ENCODE results near the gene IGSF3.
"Not testable (repeated sequence)": the region's sequence is repeated elsewhere in the genome, so short reads cannot be mapped to it uniquely, and the experiment has no call there.

Gene IGSF3

DNA sequence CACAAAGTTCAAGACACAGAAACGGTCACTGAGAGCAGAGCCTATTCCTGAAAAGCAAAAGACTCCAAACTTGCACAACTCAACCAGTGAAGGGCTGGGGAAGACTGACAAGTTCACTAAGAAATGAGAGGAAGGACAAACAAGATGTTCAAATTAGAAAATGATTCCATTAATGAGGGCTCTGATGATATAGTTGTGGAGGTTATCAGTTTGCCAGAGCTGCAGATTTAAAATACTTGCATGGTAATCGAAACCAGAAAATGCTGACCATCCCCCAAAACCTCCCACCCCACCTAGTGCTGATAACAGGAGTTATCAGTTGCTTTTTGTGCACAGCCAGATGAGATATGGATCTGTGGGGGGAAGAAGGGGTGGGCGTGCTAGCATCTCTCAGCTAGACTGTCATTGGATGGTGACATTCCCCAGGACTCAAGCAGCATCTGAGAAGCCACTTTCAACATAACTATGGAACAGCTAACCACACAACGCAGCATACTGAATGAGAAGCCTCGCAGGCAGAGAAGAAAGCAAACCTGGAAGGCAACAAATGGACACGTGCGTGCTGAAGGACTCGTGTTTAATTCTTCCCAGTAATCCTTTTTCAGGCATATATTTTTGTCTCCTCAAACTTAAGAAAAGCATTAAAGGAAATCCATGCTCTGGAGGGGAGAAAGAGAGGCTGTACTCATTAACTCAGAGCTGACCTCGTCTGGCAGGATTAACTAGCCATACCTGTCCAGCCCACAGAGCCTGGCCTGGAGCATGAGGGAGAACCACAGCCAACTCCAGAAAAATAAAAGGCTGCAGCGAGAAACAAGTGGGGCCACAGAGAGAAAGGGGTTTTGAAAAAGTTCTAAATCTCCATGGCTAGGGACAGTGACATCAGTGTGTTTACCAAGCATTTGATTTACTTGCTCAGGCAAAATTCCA, 35.3 kb downstream of the IGSF3 start:
- not testable (repeated sequence) for DNase-seq

DNA sequence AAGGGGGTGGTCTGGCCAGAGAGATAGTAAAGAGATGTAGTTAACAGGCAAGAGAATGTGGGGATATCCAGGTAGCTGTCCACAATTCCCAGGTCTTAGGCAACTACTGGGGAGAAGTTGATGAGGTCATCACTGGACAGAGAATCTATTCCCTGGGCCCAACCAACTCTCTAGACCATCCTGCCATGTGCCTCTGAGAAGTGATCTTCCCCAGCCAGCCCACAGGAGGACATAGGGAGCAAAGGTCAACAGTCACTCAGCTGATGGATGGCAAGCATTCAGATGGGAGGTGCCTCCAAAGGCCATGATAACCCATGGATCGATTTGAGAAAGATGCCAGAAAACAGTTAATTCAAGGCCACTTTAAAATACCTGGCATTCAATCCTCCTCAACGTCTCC, 36.0 kb downstream of the IGSF3 start:
- not testable (repeated sequence) for DNase-seq

DNA sequence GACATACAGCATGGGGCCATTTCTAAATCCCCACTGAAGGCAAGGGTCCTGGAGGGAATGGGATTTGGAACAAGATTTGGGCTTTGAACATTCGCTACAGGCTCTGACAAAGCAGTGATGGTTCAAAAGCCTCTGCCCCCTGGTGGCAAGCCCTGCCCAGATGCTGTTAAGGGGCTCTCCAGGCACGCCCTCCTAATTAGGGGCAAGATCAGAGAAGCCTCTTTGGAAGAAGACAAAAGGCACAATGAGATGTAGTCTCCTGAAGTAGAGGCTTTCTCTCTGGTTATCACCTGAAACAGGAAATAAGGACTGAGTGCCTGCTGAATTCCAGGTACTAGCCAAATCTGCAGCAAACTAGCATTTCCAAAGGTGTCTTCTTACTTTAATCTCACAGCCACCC, 37.5 kb downstream of the IGSF3 start:
- DNase-seq = not testable (repeated sequence)

DNA sequence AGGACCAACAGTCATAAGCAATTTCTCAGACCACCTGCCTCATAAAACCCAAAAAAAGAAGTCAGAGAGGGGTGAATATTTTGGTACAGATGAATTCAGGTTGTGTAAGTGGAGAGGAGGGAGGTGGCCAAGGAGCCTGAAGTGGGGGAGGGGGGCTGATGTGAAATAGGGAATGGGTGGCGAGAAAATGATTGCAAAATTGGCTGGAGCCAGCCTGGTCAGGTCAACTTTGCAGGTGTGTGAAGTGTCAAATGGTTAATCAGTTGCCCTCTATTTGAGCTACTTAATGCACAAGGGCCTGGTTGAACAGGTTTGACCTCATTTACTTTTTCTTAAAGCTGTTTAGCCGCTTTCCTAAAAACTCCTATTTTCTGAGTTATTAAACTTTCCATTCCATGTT, 38.1 kb downstream of the IGSF3 start:
- DNase-seq = not testable (repeated sequence)

DNA sequence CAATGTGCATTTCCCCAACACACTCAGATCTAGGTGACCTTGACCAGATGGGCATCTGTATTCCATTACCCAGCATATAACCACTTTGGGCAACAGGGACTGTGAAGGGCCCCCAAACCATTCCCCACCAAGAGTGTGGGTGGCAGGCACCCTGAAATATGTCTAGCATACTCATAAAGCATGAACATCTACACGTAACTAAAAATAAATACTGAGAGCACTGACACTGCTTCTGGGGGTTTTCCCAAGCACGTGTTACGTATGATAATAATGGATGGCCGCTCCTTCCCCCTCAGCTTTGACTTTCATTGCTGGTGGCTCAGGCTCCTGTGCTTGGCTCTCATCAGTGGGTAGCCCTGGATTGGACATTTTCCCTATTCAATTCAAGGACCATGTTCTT, 39.1 kb downstream of the IGSF3 start:
- no peak for DNase-seq

DNA sequence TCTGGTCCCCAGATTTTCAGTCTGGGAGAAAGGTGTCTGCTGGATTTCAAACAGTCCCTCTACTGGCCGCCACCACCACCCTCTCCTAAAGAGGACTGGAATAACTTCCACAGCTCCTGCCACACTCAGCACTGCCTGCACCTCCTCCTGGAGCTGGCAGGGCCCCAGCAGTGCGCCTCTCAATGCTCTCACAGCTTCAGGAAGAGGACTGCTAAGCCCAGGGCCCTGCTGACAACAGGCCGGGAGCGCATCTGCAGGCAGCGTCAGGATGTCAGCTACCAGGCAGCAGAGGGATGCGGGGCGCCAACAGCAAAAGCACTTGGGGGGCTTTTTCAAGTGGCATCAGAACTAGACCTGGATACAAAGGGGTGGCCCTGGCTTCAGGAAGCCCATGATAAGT, 40.2 kb downstream of the IGSF3 start:
- peak in 1 of 56 donors; percentile 2 for DNase-seq

DNA sequence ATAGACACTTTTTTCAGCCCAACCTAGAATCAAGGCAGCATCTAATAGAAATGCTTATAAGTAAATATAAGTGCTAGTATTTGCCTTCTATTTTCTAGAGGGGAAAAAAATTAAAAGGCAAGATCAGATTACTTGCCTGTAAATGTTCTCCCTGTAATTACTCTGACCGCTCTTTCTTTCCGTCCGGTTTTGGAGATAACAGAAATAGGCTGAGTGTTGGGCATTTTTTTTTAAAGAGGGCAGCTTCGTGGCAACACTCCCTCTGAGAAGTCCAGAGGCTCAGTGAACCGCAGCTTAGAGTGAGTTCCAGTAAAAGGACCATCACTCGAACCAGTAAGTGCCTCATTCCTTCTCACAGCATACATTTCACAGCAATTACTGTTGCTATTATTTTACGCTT, 40.6 kb downstream of the IGSF3 start:
- not testable (repeated sequence) for DNase-seq

DNA sequence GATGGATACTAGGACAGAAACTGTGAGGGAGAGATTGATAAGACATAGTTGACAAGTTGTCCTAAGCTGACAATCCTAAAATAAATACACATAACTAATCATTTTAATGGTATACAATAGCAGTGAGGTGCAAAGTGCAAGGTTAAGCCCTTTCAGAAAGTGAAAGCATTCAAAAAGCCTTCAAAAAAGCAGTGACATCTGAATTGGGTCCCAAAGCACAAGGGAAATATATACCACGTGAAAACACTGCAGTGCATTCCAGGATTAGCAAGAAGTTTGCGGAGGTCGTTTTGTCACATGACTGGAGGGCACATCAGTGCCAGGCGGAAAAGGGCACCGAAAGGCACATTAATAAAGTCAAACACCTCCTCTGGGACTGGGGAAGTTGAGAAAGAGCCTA, 42.4 kb downstream of the IGSF3 start:
- DNase-seq = not testable (repeated sequence)

DNA sequence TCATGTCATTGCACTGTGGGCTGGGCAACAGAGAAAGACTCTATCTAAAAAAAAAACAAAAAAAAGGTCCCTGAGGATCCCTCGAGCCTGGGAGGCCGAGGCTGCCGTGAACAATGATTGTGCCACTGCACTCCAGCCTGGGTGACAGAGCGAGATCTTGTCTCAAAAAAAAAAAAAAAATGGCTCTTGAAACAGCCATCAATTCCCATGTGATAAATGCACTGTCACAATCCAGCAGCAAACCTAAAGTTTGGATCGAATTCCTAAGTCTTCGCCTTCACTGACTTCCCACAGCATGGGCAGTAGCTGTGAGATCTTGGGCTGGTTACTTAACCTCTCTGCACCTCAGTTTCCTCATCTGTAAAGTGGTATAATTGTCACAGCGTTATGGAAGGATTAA, 43.5 kb downstream of the IGSF3 start:
- no peak for DNase-seq

DNA sequence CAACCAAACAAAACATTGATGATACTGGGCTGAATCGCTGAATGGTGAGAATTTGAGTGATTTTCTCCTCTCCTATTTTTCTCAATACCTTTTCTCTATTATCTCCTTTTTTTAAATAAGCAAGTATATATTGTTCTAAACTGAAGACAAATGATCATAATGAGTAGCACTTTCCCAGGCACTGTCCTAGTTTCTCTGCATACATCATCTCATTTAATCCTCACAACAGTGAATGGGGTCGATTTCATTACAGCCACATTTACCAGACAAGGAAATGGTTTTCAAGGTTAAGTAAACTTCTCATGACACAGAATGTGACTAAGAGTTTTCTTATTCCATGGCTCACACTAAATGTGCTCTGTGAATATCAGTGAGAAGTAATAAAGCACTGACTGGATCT, 45.0 kb downstream of the IGSF3 start:
- not testable (repeated sequence) for DNase-seq

DNA sequence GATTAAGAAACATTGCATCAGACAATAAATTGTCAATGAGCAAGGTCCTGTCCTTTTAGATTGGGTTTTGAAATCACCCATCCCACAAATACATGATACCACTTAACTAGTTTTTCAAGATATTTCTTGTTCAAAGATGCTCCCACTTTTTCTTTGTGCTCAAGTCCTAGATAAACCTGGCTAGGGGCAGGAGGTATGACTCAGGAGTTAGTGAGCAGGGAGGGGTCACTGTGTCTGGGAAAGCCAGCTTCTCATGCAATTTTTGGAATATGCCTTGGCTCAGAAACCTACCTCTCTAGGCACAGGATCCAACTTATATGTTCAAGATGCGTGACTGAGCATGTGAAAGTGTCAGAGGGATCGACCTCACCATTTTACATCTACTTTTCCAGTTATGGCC, 45.8 kb downstream of the IGSF3 start:
- DNase-seq = not testable (repeated sequence)

DNA sequence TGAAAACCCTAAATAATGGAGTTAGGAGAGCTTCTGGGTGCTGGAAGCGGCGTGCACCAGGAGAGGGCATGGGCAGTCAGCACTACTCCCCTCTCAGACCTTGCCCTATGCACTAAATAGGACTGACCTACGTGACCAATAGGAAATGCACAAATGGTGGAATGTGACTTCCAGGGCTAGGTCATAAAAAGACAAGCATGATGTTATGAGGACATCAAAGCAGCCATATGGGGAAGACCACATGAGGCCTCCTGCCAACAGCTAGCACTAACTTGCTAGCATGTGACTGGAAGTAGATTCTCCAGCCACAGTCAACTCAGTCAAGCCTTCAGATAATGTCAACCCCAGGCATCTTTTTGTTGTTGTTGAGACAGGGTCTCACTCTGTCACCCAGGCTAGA, 47.1 kb downstream of the IGSF3 start:
- DNase-seq = not testable (repeated sequence)

DNA sequence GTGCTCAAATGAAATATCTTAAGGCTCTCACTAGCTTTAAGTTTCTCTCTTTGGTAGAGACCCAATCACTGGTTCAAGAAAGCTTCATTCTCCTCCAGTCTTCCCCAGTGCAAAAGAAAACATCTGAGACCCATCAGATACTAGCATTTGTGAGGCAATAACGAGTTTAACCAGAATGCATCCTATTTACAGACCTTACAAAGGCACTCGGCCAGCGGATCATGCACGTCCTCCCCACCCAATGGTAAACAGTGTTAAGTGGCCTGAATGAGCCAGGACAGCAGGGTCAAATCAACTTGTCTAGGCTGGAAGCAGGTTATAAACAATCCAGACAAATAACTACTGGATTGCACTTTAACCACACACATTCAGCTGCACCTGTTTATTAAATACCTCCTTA, 48.4 kb downstream of the IGSF3 start:
- not testable (repeated sequence) for DNase-seq

DNA sequence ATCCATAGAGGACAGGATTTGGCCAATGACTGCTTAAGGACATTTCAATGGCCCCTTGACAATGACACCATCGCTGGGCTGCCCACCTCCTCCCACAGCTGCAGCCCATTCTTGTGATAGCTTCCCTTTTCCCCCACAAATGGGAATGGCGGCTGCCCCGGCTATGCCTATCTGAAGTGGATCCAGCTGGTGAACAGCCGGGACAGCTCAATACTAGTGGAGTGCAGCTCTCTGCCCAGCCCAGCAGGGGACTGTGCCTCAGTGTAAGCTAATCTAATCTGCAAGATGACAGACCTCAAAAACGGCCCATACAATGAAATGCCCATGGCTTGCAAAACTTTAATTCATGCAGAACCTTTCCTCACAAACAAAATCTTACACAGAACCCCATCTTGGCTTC, 49.7 kb downstream of the IGSF3 start:
- not testable (repeated sequence) for DNase-seq

DNA sequence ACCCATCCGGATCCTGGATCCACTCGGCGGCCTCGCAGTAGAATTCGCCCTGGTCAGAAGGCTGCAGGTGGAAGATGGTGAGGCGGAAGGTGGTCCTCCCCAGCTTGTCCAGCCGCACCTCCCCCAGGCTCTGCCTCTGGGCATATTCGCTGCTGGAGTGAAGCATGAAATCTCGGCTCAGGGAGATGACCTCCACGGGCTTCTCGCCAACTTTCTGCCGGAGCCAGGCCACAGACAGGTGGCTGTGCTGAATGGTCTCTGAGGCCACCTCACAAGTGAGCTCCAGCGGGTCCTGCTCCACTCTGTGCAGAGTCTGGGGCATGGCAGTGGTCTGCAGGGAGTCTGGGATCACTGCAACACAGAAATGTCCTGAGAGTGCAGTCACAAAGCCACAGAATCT, 53.7 kb downstream of the IGSF3 start:
- DNase-seq = not testable (repeated sequence)

DNA sequence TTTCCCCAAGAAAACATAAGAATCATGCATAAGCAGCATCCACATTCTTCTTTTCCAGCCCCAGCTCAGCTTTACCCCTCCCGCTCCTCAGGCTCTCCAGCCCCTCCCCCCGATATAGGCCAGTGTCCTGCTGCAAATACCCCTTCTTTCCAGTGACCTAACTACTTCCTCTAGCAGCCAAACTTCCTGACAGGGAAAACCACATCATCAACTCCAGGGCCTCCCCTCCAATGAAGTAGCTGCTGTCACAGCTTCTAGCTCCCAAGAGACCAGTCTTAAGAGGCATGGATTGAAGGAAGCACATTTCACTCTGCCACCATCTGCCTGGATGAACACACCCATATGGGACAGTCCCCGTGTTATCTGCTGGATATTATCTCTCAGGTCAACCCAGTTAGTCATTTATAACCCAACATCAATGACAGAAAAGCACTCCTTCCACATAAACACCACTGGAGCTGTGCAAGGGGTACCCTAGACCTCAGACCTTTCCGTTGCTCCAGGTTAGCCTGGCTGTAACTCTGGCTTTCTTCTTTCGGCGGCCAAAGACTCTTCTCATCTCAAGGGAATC, 57.6 kb downstream of the IGSF3 start:
- not testable (repeated sequence) for DNase-seq

DNA sequence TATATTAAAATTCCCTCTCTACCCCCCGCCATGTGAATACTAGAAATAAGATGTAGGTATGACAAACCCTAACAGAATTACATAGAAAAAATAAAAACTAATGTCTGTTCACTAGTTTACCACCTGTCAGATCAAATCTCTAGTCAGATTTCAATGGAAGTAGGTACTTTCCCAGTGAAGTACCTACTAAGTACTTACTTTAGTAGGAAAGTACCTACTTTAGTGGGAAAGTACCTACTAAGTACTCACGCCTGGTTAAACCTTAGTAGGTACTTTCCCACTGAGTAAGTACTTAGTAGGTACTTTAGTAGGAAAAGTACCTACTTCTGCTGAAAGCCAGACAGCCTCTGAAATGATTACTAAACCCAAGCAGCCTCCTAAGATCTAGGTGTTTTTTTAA, 58.7 kb downstream of the IGSF3 start:
- not testable (repeated sequence) for DNase-seq

DNA sequence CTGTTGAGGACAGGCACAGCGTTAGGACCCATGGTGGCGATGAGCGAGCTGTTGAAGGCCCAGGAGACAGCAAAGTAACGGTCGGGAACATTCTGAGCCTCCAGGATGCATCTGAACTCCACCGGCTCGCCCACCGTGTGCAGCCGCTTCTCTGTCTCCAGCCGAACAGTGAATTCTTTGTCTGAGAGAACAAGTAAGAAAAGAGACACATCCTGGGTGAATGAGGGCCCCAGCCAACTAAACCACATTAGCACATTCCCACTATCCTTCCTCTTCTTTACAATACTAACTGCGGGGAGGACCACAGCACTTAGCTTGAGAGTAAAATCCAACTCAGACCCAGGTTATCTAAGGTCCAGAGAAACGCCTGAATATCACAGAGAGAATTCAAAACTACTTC, 59.4 kb downstream of the IGSF3 start:
- not testable (repeated sequence) for DNase-seq

DNA sequence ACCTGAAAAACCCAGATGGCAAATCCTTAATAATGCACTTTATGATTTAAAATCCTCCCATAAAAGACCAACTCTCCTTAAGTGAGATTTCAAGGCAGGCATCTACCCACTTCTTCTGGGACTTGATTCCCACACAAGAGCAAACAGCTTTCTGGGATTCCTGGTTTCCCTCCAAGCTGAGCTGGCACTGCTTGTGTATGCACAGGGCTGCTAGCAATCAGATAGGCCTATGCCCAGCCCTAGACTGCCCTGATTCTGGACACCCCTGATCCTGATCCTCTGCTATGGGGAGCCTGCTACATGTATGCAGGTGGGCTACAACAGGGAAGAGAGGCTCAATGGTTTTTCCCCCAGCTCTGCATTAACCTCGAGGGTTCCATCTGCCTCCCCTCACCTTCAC, 60.1 kb downstream of the IGSF3 start:
- DNase-seq = not testable (repeated sequence)

DNA sequence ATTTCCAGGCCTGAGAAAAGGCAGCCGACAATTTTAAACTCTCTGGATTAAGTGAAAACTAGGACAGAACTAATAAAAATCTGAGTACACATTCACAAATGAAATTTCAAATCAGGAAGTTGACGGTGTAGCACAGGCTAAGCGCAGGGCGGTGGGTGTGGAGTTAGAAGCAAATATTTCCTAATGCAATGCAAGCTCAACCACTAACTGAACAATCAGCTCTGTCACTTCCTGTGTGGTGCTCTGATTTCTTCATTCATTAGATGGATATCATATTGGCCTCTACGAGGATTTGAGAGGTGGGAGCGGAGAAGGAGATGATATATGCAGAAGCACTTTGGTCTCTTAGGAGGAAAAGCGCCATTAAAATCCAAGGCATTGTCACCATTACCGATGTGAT, 61.5 kb downstream of the IGSF3 start:
- DNase-seq = not testable (repeated sequence)

DNA sequence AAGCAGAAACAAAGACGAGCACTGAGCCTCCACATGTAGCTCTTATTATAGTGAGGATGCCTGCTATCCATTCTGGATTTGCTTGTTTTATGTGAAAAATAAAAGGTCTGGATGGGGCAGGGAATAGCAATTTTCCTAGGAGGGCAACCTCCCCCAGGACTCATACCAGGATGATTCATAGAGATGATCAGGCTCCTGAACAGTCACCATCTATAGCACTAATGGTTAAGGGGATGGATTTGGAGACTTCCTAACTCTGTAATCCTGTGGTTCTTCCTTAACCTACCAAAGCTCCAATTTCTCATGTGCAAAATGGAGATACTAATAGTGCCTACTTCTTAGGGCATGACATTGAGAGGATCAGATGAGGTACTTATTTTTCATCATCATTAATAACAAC, 62.2 kb downstream of the IGSF3 start:
- DNase-seq = no peak

DNA sequence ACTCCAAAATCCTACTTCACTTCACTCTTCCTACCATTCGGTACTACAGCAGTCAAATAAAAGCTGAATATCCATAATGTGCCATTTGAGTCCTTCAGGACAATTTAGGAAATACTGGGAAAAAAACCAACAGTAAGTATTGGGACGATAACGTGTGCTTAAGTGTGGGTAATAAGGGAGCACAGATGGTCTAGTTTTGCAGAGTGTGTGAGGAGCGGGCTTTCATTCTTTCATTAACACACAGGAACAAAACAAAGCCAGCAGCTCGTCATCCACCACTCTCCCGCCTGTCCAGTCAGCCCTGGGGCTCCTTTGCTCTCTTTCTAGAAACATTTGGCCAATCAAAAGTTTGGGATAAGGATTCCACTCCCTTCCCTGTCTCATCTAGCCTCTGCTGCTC, 63.1 kb downstream of the IGSF3 start:
- not testable (repeated sequence) for DNase-seq

DNA sequence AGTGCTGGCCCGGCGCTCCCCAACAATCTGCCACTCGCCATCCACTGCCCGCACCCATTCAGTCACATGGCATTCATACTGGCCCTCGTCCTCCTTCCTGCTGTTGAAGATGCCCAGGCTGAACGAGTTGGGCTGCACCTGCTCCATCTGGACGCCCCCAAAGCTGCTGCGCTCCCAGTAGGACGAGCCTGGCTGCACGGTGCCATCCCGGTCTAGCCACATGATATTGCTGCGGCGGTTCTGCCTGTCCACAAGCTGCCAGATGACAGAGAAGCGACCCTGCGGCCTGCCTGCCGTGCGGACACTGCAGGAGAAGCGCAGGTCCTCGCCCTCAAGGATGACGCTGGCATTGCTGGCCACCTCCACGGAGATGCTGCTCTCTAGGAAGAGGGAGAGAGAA, 63.9 kb downstream of the IGSF3 start:
- not testable (repeated sequence) for DNase-seq

Measured in nucleus accumbens (tissue), 56 donors.